ENCODE measurements around the gene GAL3ST2.

GRCh38 chr2:241809383-241810306 is 33.0 kb downstream of the GAL3ST2 start:
- TF ChIP-seq POLR2A (IDR thresholded peaks at IDR 0.05; ENCODE audit: low read depth, low read length): no peak
- TF ChIP-seq POLR2AphosphoS5 (IDR thresholded peaks at IDR 0.05; ENCODE audit: low read depth, low read length): no peak
- no peak for TF ChIP-seq TAF1 (IDR thresholded peaks at IDR 0.05; ENCODE audit: low read depth, low read length)
- TF ChIP-seq PAX5 (IDR thresholded peaks at IDR 0.05; ENCODE audit: insufficient read depth, low read length, severe bottlenecking): no peak

Data from GM12891 (cell line).